Urinary bladder (tissue), 4 donors: ENCODE measurements around the gene PRDM11. TPM values are rescaled to one million over a fixed set of nuclear protein-coding genes. Genes with fewer than 3 reads are reported as not detected.

Experiments used
- DNase-seq: peaks from one replicate; pipeline ENCODE4 v3.0.0-alpha.2; 2015; ENCODE audit errors: extremely low spot score
- H3K27ac ChIP-seq: one replicate; pipeline ENCODE4 v1.5.1; 2013; ENCODE audit warnings: low read depth, mild to moderate bottlenecking, moderate library complexity
- H3K36me3 ChIP-seq: one replicate; pipeline ENCODE4 v1.6.1; 2013; ENCODE audit warnings: mild to moderate bottlenecking, moderate library complexity; ENCODE audit not compliant: insufficient read depth
- H3K4me1 ChIP-seq: one replicate; pipeline ENCODE4 v1.6.1; 2013; ENCODE audit warnings: mild to moderate bottlenecking, moderate library complexity; ENCODE audit not compliant: insufficient read depth
- H3K4me3 ChIP-seq: one replicate; pipeline ENCODE4 v1.5.1; 2013; ENCODE audit warnings: low read depth, low read length
- WGBS: extraction: QIAGEN DNeasy Blood & Tissue Kit; methylation state at CpG from one replicate; pipeline ENCODE4 v1.1.7; 2013; 5-methylcytosine and 5-hydroxymethylcytosine counted together
- polyA plus RNA-seq: library from polyadenylated mRNA; stranded (reverse); fragments of 200-250 nt; gene quantifications from one replicate; pipeline ENCODE4 v1.2.3, GENCODE V29; 2013
- total RNA-seq: library from RNA; depleted of rRNA; stranded (reverse); fragments of >200 nt; gene quantifications from one replicate; pipeline ENCODE4 v1.2.3, GENCODE V29; 2014
- donor health status: healthy with polysubstance abuse.
- donor health status: healthy.

Gene PRDM11
- total and polyA plus RNA-seq, 2 donors = 13.7 to 17.2 TPM

DNA sequence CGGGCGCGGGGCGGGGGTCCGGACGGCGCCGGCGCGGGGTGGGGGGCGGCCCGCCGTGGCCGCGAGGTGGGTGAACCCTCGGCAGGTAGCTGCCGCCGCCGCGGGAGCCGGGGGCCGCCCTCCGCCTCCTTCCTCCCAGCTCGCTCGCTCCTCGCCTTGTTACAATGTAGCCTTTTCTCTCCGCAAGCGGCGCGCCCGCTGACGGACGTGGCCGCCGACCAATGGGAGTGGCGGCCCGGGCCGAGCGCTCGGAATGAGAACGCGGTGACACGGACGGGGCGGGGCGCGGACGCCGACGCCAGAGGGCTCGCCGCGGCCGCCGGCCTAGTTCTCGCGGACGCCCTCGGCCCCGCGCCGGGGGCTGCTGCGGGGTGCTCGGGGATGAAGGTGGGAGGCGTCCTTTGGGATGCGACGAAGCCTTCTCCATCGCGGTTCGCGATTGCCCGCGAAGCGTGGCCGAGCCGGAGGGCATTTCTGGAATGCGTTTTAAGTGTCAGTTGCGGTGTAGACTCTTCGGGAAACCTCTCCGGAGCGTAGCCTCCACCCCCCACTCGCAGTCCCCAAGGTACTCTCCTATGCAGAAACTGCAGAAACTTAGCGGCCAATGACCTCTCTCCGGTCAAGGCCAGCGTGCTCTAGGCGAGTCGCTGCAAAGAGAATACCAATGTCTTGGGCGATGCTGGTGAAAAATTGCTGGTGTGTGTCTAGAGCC is 734 bp downstream of the PRDM11 start:
- Histone ChIP-seq H3K36me3 (no peaks in the 10 kb centered on the region), H3K27ac (peak overlapping the region; percentile 97), H3K4me3 (peak overlapping the region; percentile 57), H3K4me1 (no peaks in the 10 kb centered on the region)
- WGBS = under 1% methylated on average over 86 of the region's 88 CpGs
- peak; percentile 73 for DNase-seq

DNA sequence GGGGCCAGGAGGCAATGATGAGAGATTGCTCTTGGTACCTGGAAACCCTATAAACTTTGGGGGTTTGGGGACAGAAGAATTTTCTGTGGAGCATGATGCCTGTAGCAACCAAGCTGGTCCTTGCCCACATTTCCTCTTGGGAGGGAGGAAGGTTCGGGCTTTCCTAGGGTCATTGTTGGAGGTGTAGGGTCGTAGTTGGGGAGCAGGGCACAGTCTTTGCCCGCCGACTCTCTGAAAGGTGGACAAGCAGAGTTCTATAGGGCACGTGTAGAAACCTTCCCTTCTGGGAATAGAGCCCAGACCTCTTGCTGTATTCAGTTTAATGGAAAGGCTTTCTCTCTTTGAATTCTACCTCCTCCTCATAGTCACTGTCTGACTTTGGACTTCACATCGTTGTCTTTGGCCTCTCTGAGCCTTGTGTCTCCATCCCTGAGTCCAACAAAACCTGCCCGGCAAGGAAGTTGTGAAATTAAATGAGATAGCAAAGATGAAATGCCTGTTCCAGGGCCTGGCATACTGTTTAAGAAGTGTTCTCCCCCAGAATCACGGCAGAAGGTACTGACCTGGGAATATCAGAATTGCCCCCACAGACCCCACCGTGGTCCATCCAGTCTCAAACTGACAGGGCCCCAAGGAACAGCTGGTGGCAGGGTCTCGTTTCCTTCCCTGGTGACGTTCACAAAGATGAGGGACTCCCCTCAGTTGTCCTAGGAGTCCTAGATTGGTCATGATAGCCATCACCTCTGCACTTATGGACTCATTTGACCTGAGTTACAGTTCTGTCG is 1.6 kb downstream of the PRDM11 start:
- Histone ChIP-seq H3K36me3 (no peaks in the 10 kb centered on the region), H3K4me3 (peak overlapping the region; percentile 57), H3K27ac (no peak overlapping the region), H3K4me1 (no peaks in the 10 kb centered on the region)
- no peak for DNase-seq
- 70% methylated on average over 12 of the region's 12 CpGs for WGBS

DNA sequence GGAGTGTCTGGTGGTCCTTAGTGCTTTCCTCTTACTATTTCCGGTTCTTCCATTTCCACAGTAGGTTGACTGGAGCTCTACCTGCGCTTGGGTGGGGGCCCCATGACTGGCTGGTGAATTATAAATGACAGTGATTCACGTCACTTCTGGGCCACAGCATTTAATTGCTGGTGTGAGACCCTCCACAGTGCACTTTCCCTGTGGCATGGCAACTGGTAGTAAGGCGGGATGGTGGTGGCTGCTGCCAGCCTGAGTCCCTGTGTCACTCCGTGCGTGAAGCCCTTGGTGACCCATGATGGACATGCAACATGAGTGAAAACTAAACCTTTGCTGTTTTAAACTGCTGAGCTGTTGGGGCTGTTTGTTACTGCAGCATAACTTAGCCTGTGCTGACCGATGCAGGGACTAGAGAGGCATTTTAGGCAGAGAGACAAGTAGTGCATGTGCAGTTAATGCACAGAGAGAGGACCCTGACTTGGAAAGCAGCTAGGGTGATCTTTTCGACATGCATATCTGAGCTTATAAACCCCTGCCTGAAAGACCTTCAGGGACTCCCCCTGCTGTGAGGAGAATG is 3.1 kb downstream of the PRDM11 start:
- Histone ChIP-seq H3K4me3 (no peak overlapping the region), H3K4me1 (no peaks in the 10 kb centered on the region), H3K36me3 (no peaks in the 10 kb centered on the region), H3K27ac (no peak overlapping the region)
- no peak for DNase-seq
- 85% methylated on average over 8 of the region's 8 CpGs for WGBS

DNA sequence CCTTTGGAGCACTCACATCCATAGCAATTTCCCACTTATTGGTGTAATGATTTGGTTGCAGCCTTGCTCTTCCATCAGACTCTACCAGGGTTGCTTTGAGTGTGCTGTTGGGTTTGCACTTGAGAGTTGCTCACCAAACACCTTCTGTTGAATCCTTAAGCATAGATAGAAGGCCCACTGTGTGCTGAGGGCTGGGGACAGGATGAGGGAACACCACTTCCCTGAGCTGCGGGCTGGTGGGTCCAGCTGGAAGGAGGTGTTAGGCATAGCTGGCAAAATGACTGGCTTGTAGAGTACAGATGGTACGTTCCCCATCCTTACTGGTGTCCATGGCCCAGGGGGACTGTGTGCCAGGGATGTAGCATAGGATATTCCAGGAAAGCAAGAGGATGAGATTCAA is 3.9 kb downstream of the PRDM11 start:
- H3K36me3 ChIP-seq = no peaks in the 10 kb centered on the region
- no peak overlapping the region for H3K4me3 ChIP-seq
- no peaks in the 10 kb centered on the region for H3K4me1 ChIP-seq
- no peak for DNase-seq
- no peak overlapping the region for H3K27ac ChIP-seq
- WGBS = 96% methylated on average over 2 of the region's 2 CpGs

DNA sequence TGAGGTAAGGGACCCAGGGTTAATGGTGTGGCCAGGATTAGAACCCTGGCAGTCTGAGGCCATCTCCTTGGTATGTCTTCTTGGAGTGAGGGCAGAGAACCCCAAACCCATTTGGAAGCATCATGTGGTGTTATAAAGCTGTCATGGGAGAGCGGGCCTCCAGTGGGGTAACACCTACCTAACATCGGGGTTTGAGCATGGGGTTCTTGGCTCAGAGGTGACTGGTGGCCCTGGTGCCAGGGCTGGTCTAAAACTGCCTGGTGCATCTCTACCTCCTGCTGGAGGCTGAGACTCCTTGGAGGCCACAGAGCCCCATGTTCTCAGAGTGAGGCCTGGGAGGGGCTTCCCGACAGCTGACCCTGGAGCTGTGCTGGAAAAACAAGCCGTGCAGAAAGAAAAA is 4.5 kb downstream of the PRDM11 start:
- Histone ChIP-seq H3K4me1 (no peaks in the 10 kb centered on the region), H3K27ac (no peak overlapping the region), H3K36me3 (no peaks in the 10 kb centered on the region), H3K4me3 (no peak overlapping the region)
- WGBS = 85% methylated on average over 4 of the region's 4 CpGs
- DNase-seq = no peak

DNA sequence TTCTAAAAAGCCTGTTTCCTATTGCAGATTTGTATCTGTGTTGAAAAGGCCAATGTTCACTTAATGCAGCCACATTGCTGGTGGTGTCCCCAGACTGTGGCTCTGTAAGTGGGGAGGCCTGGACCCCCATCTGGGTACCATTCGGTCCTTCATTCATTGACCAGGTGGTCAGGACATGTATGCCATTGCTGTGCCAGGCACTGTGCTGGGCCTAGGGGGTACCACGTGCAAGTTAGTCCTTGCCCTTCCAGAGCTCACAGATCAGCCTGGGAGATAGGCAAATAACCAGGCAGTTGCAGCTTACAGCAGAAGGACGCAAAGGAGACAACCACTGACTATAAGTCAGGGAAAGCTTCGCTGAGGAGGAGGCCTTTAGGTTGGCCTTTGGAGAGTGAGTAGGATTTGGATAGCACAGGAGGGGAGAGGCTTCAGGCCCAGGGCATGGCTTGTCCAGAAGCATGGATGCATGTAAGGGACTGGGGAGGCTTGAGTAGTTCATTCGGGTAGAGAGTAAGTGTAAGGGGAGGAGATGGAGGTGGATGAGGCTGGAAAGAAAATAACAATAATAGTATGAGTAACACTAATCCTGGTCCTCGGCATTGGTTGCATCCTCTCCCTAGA is 5.0 kb downstream of the PRDM11 start:
- H3K36me3 ChIP-seq = no peaks in the 10 kb centered on the region
- no peak overlapping the region for H3K4me3 ChIP-seq
- H3K4me1 ChIP-seq = no peaks in the 10 kb centered on the region
- no peak overlapping the region for H3K27ac ChIP-seq
- DNase-seq = no peak
- WGBS = 84% methylated on average over 6 of the region's 6 CpGs

DNA sequence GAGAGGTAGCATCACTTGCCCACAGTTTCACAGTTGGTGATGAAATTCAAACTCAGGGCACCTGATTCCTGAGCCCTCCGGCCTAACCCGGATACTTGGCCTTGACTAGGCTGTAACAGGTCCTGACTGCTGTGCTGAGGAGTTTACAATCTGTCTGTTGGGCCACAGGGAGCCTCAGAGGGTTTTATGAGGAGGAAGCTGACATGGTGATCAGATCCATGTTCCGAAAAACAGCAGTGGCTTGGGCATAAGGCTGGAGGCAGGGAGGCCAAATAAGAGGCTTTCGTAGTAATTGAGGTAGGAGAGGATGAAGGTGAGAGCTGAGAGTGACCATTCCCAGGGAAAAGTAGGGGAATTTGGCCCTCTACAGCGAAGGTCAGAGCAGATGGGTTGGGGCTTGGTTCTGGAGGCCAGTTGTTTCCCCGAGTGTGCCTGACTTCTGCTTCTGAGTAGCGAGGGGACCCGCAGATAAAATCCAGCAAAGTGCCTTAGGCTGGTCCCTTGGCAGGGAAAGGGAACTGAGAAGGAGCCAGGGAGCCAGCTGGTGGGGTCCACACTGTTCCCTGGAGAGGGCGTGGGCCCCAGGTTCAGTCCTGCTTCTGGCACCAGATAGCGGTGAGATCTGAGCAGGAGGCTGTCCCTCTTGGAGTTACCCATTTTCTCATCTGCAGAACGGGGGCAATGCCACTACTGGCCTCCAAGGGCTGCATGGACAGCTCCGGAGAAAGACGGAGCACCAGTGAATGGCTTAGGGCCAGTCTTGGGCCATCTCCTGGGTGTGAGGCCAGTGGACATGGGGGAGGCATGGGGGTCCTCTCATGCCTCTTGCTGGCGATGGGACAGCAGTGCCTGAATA is 6.5 kb downstream of the PRDM11 start:
- no peak for DNase-seq
- Histone ChIP-seq H3K36me3 (no peaks in the 10 kb centered on the region), H3K4me1 (no peaks in the 10 kb centered on the region), H3K27ac (no peak overlapping the region), H3K4me3 (no peak overlapping the region)
- 83% methylated on average over 14 of the region's 14 CpGs for WGBS

DNA sequence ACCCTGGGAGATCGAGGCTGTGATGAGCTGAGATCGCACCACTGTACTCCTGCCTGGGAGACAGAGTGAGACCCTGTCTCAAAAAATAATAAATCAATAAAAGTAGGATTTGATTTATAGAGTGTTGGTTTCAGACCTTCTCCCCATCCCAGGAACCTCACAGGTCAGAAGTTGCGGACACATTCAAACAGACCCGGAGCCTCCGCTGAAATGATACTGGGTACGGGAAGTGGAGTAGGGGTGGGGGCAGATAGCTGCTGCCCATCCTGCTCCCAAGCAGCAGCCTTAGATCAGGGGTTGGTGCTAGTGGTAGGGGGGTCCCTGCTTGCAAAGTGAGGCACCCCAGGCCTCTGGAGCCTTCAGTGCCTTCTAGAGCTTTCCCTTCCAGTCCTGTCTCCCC is 7.8 kb downstream of the PRDM11 start:
- no peaks in the 10 kb centered on the region for H3K36me3 ChIP-seq
- WGBS = 87% methylated on average over 6 of the region's 6 CpGs
- DNase-seq = no peak
- no peak overlapping the region for H3K27ac ChIP-seq
- H3K4me1 ChIP-seq = no peaks in the 10 kb centered on the region
- no peak overlapping the region for H3K4me3 ChIP-seq

DNA sequence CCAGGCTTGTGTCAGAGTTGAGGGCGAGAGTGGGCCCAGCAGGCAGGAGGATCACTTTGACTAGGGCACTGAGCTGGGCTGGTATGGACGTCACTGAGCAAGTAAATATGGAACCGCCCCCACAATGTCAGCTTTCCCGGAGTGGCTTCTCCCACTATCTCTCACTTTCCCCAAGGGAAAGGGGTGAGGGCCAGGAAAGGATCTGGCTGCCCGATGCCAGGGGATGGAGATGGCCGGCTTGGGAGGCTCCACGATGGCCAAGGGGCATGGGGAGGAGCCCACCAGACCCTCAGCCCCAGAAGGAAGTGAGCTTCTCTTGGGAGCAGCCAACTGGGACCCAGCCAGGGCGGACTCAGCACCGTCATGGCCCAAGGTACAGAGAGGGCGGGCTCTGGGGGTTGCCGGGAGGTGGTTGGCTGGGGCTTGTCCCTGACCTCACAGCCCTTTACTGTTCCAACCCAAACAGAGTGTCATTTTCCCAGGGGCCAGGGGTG is 8.7 kb downstream of the PRDM11 start:
- no peaks in the 10 kb centered on the region for H3K4me1 ChIP-seq
- WGBS = 63% methylated on average over 11 of the region's 11 CpGs
- DNase-seq = no peak
- no peak overlapping the region for H3K4me3 ChIP-seq
- no peak overlapping the region for H3K27ac ChIP-seq
- H3K36me3 ChIP-seq = no peaks in the 10 kb centered on the region

DNA sequence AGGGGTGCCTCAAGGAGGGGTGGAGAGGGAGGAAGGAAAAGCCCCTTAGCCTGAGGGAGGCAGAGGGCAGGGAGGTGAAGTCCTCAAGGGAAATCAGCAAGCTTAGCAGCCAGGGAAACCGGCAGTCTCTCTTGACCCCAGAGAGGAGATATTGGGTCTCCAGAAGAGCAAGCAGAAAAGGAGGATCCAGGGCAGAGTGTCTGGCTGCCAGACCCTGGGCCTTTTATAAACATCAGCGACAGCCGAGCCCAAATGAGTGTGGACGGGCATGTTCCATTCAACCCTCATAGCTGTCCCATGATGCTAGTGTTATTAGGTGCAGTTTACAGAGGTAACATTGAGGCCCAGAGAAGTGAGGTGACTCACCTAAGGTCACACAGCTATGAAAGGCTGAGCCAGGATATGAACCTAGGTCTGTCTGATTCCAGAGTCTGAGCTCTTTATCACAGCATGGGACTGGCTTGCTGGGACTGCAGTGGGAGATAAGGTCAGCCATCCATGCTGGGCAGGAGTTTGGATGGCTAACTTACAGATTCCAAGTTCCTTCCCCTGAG is 9.3 kb downstream of the PRDM11 start:
- Histone ChIP-seq H3K27ac (no peak overlapping the region), H3K4me1 (no peaks in the 10 kb centered on the region), H3K4me3 (no peak overlapping the region), H3K36me3 (no peaks in the 10 kb centered on the region)
- WGBS = 51% methylated on average over 4 of the region's 4 CpGs
- DNase-seq = no peak

DNA sequence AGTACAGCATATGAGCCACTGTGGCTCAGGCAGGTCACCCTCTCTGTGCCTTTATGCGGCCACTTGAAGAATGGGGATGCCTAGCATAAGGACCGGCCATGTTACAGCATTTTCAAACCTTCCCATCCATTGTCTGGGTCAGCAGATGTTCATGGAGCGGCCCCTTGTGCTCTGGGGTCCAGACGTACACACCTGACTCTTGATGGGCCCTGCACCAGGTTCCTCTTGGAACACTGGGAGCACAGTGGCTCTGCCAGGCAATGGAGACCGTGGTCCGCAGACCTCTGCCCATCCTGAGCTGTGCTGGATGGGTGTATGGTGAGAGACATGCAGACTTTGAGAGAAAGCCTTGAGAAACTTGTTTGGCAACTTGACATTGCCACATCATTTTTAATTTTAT is 9.8 kb downstream of the PRDM11 start:
- H3K4me1 ChIP-seq = no peaks in the 10 kb centered on the region
- WGBS = 87% methylated on average over 6 of the region's 6 CpGs

DNA sequence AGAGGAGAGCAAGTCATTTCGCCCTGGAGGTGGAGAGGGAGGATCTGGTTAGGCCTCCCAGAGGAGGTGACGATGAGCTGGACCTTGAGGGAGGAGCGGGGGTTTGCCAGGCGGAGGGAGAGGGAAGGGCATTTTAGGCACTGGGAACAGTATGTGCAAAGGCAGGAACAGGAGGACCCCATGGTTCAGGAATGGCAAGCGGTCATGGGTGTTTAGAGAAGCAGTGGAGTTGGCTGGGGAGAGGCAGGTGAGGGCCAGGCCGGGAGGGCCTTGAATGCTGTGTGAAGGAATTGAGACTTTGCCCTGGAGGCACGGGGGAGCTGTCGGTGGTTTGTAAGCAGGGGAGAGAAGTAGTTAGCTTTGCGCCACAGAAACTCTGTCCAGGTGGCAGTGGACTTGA is 10.3 kb downstream of the PRDM11 start:
- 97% methylated on average over 9 of the region's 9 CpGs for WGBS
- H3K4me3 ChIP-seq = no peak overlapping the region
- DNase-seq = no peak
- H3K27ac ChIP-seq = peak overlapping the region; percentile 12
- H3K36me3 ChIP-seq = no peaks in the 10 kb centered on the region
- H3K4me1 ChIP-seq = no peaks in the 10 kb centered on the region

More for the DNA sequence above, 9.8 kb downstream of the PRDM11 start:
- H3K27ac ChIP-seq = no peak overlapping the region
- no peak for DNase-seq
- no peaks in the 10 kb centered on the region for H3K36me3 ChIP-seq
- H3K4me3 ChIP-seq = no peak overlapping the region
